Hypothalamus (tissue), 51 donors: ENCODE data around the gene LSM12.
"Not testable (repeated sequence)": the region's sequence is repeated elsewhere in the genome, so short reads cannot be mapped to it uniquely, and the experiment has no call there.

Experiments
- DNase-seq, 51 donors: peaks; one replicate each; lab custom pipeline; 2025; lab: John Stamatoyannopoulos, UW

LSM12 gene

GRCh38 chr17:44049294-44050060 is 17.0 kb downstream of the LSM12 start:
- no peak for DNase-seq

- DNase-seq, result not testable (repeated sequence)
Measured at GRCh38 chr17:44046893-44047292, 19.6 kb downstream of the LSM12 start.

DNA sequence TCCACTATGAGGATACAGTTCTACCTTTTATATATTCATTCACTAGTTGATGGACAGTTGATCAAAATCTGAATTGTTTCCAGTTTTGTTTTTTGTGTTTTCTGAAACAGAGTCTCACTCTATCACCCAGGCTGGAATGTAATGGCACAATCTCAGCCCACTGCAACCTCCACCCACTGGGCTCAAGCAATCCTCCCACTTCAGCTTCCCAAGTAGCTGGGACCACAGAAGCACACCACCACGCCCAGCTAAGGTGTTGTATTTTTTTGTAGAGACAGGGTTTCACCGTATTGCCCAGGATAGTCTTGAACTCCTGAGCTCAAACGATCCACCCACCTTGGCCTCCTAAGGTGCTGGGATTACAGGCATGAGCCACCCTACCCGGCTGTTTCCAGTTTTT is 21.0 kb downstream of the LSM12 start:
- no peak for DNase-seq

DNA sequence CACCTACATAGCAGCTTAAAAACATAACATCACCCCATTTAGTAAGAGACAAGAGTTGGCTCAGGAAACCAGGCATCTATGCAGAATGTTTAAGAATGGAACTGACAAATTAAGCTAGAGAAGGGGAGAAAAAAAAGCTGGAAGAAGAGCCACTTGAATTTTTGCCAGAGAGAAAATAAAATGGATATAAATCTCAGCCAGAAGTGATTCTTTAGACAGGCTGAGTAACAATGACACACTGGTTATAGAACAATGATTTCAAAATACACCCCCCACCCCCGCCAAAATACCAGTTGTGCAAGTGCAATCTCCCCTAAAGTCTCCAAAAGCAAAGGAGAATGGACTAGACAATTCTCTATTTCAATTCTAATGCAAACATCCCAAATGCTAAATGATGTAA is 22.4 kb downstream of the LSM12 start:
- DNase-seq, result peak in 1 of 51 donors; percentile 4

- peak in 2 of 51 donors; percentile 17 to 31 for DNase-seq
Measured at GRCh38 chr17:44043272-44043696, 23.2 kb downstream of the LSM12 start.

DNA sequence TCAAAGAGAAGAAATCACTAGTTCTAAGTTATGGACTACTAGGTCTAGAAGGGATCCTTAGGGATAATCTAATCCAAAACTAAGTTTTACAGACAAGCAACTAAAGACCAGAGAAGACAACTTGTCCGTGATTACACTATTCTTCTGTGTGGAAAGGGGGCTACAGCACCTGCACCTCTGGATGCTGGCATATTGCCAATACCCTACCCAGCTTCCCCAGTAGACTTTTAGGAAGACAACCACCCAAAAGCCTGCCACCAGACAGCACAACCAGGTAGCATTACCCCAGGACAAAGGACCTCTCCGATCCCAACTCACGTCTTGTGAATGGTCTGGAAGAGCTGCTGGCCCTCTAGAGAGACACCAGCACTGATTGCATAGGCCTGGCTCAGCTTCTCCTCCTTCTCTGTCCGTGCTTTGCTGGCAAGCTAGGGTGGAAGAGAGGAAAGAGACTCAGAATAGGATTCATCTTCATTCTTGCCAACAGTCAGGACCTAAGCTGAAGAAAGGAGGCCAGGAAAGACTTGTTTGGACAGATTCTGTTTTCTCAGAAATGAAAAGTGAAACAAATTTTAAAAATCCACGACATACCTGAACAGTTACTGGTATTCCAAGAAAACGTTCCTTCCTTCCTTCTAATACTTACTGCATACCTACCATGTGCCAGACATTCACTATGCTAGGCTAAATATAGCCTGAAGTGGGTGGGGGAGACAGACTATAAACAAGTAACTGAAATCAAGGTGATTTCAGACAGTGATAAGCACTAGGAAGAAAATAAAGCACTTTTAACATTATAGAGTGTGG is 26.4 kb downstream of the LSM12 start:
- no peak for DNase-seq

GRCh38 chr17:44038604-44039011 is 27.9 kb downstream of the LSM12 start:
- DNase-seq, result peak in 1 of 51 donors; percentile 26

DNA sequence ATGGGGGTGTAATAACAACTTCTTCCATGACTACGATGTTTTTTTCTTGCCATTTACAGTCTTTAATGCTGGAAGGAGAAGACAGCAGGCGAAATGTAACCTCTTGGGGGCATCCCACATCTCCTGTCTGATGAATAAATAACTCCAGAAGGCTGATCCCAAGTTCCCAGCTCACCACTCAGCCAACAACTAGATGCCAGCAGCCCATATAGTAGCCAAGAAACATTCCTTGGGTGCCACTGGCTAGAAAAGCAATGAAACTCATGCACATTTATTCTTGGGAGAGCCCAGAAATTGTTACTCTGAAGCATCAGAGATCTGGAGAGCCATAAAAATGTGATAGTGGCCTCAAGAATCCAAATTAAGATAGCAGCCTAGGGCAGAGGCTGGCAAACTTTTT is 29.0 kb downstream of the LSM12 start:
- DNase-seq, result no peak

- not testable (repeated sequence) for DNase-seq
Measured at GRCh38 chr17:44034688-44035087, 31.8 kb downstream of the LSM12 start.

DNA sequence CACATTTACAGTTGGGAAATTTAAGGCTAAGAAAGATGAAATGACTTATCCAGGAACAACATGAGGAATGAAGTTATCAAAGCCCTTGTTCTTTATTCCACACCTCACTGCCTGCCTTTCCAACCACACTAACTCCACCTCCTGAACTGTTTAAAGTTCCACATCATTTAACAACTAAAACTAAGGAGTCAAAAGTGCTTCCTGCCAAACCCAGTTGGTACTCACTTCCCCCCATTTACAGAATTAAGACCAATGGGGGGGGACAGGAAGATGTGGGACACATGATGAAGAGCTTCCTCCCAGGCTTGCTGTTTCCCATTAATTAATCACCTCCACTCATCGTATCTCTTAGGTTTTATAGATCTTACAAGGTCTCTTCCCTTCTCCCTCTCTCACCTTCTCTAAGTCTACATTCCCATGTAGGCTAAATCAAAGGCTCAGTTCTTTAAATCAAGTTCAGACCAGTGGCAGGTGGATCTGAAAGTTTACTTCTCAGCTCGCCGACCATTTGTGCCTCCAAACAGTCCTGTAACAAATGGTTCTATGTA is 32.5 kb downstream of the LSM12 start:
- no peak for DNase-seq

DNA sequence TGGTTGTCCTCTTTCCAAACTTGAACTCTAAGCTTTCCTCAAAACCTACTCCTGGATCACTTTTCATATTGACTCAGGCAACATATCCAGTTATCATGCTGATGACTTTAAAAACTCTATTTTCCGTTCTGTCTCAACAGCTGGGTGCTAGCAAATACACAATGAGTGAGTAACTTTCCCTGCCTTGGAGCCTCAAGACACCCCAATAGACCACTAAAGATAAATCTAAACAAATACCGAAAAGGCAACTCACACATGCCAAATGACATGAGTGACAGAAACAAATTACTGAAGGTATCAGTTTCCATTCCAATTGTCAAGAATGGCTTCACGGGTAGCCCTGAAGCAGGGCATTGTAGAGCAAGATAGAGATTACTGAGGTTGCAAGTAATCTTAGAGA is 36.0 kb downstream of the LSM12 start:
- DNase-seq, result no peak

DNA sequence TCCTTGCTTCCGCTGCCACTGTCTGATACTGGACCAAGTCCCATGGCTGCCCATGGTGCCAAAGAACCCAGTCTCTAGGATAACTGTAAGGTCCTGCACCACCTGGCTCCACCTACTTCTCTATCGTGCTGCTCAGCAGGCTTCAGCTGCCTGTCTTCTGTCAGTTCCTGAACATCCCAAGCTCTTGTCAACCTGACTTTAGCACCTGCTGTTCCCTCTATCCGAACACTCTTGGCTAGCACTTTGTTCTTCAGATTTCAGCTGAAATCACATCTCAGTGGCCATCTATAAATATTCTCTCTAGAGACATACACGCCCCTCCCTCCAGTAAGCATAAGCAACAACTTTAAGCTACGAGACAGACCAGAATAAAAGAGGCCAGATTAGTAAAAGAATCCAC is 36.7 kb downstream of the LSM12 start:
- no peak for DNase-seq

DNA sequence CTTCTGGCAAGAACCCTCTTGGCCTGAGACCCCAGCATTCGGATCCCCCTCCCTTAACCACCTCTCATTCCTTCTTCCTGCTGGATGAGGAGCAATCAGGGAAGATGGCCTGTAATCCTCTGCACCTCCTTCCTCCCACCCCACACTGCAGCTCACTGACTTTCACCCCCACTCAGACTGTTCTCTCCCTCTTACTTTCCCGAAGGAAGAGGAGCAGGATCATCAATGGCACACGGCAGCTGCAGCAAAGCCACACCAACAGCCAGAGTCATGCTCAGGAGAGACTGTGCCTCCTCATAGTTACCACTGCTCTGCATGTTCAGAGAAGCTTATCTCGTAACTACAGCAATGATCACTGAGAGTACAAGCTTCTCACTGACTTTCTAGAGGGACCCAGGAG is 41.6 kb downstream of the LSM12 start:
- DNase-seq, result peak in 1 of 51 donors; percentile 28

- peak in 1 of 51 donors; percentile 14 for DNase-seq
Measured at GRCh38 chr17:44024271-44024663, 42.2 kb downstream of the LSM12 start.

- no peak for DNase-seq
Measured at GRCh38 chr17:44023545-44024270, 42.8 kb downstream of the LSM12 start.

GRCh38 chr17:44022246-44022645 is 44.2 kb downstream of the LSM12 start:
- no peak for DNase-seq

DNA sequence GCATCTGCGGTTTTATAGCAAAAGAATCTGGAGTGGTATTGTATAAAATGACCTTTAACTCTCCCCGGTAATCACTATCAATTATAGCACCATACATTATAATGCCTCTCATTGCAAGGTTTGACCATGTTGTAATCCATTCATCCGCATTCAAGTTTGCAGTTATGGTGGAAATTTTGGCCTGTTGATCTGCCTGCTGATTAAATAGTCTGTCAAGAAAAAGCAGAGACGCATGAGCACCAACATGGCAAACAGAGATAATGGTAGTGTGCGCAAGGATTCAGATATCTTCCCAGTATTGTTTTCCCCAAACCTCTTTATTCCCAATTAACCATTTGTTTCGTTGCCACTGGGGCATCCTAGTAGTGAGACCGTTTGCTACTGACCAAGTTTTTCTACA is 45.2 kb downstream of the LSM12 start:
- not testable (repeated sequence) for DNase-seq

GRCh38 chr17:44014437-44015172 is 51.9 kb downstream of the LSM12 start, which contains the start of gene TMEM101:
TMEM101 (minus strand) TSS chr17:44014963; CDS start chr17:44014952, 11 bp downstream.
- DNase-seq, result peak; percentile 30 to 93 (median 83)

DNA sequence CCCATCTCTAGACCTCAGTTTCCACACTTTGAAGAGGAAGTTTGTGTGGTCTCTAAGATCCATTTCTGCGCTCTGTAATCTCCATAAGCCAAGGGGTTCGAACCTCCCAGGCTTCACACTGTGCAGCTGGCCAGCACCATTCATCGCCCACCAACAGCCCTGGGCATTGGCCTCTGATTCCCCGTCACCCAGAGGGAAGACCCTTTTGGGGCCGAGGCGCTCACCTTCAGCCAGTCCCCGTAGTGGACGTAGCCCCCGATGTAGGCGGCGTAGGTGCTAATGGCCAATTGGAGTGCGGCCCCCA is 52.4 kb downstream of the LSM12 start:
- DNase-seq, result peak in 2 of 51 donors; percentile 4 to 36

DNA sequence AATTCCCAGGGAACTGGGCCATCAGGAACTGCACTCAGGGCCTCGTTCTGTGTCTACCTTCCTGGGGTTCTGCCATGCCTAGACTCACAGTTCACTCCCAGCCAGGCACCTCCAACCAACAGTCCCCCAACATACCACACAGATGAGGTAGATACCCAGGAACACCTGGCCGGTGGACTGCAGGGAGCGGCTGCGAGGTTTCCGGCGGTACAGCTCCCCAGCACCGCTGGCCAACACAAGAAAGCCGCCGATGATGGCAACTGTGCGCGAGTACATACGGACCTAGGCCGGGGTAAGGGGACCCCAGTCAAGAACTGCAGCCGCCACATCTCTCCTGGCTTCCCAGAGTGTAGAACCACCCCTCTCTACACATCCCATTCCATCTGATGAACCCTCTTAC is 53.6 kb downstream of the LSM12 start:
- no peak for DNase-seq
